Loucy (cell line): Measurements from ENCODE around the gene P2RX4.

ENCODE experiments used
- EZH2phosphoT487 ChIP-seq: fragments of 200-600 bp; IDR thresholded peaks from 2 replicates; pipeline ENCODE4 v1.6.1; 2018; ENCODE audit warnings: antibody characterized with exemption, mild to moderate bottlenecking, moderate library complexity, borderline replicate concordance
- TF ChIP-seq, protein P1 (sequence below): fragments of 200-600 bp; sonication (generic); conservative IDR thresholded peaks from 2 replicates; pipeline ENCODE4 v1.5.1; 2014; ENCODE audit warnings: mild to moderate bottlenecking, antibody characterized with exemption, low read length

DNA sequence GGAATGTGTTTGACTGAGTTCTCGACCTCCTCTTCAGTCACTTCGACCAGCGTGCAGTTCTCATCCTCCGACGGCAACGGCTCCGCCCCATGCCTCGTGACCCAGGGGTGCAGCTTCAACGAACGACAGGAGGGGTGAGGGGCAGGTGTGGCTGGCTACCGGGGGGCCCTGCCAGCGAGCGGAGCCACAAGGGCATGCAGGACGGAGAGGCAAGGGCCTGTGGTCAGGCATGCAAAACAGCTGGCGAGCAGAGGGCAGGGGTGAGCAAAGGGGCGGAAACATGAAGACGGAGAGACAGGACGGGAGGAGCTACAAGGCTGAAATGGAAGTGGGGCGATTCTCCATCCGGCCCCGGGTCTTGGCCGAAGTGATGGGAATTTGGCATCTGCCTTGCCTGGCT lies 38.7 kb downstream of the P2RX4 start:
- TF ChIP-seq, protein P1, sequence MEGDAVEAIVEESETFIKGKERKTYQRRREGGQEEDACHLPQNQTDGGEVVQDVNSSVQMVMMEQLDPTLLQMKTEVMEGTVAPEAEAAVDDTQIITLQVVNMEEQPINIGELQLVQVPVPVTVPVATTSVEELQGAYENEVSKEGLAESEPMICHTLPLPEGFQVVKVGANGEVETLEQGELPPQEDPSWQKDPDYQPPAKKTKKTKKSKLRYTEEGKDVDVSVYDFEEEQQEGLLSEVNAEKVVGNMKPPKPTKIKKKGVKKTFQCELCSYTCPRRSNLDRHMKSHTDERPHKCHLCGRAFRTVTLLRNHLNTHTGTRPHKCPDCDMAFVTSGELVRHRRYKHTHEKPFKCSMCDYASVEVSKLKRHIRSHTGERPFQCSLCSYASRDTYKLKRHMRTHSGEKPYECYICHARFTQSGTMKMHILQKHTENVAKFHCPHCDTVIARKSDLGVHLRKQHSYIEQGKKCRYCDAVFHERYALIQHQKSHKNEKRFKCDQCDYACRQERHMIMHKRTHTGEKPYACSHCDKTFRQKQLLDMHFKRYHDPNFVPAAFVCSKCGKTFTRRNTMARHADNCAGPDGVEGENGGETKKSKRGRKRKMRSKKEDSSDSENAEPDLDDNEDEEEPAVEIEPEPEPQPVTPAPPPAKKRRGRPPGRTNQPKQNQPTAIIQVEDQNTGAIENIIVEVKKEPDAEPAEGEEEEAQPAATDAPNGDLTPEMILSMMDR: no peak
- TF ChIP-seq EZH2phosphoT487: no peak
